Mammary epithelial cell (primary cell): Measurements from ENCODE around the gene ATRNL1.

Experiments
- EZH2 ChIP-seq: IDR thresholded peaks from 2 replicates; pipeline ENCODE4 v1.6.1; 2012; ENCODE audit warnings: low read length, inconsistent platforms, borderline replicate concordance
- TF ChIP-seq, protein P1 (sequence below), 2 donors: IDR thresholded peaks in 1 of 2; conservative IDR thresholded peaks in 1 of 2; 2 replicates each; pipeline ENCODE4 v1.5.1; 2011 to 2012; ENCODE audit warnings: inconsistent platforms in 2 of 2, low read length in 2 of 2, mild to moderate bottlenecking in 2 of 2, control low read depth in 1 of 2, low read depth in 1 of 2; ENCODE audit not compliant: insufficient read depth in 1 of 2; ENCODE audit errors: extremely low read depth in 1 of 2

DNA sequence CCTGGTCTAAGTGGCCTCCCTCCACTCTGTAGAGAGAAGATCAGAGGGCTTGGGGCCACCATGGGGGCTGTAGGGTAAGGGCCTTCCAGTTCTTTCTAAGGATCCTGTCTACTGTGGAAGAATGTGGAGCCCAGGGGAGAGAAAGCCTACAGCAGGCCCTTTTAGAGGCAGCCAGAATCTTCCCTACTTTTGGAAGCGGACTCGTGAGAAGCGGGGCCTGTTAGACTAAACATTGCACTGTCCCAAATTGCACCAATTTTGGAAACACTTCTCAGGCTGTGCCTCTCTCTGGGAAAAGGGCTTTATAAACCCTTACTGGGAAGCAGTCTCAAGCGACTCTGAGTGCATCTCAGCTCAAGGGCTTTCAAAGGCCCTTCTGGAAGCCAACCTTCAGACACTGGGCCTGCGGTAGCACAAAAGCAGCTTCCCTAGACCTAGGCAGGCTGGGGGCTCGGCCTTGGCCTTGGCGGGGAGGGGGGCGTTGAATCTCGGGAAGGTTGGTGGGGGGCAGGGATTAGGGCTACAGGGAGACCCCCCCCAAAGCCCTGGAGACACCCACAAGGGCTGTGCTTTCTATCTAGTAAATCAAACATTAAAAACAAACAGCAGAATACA lies 881.8 kb downstream of the ATRNL1 start:
- TF ChIP-seq, protein P1, sequence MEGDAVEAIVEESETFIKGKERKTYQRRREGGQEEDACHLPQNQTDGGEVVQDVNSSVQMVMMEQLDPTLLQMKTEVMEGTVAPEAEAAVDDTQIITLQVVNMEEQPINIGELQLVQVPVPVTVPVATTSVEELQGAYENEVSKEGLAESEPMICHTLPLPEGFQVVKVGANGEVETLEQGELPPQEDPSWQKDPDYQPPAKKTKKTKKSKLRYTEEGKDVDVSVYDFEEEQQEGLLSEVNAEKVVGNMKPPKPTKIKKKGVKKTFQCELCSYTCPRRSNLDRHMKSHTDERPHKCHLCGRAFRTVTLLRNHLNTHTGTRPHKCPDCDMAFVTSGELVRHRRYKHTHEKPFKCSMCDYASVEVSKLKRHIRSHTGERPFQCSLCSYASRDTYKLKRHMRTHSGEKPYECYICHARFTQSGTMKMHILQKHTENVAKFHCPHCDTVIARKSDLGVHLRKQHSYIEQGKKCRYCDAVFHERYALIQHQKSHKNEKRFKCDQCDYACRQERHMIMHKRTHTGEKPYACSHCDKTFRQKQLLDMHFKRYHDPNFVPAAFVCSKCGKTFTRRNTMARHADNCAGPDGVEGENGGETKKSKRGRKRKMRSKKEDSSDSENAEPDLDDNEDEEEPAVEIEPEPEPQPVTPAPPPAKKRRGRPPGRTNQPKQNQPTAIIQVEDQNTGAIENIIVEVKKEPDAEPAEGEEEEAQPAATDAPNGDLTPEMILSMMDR (conservative IDR thresholded peaks at IDR 0.05 in 1 of 2, IDR thresholded peaks at IDR 0.05 in 1 of 2; ENCODE audit: extremely low read depth in 1 of 2, insufficient read depth in 1 of 2, low read depth in 1 of 2, low read length in 2 of 2), result no peak
- TF ChIP-seq EZH2, result no peak
